CD4-positive, alpha-beta T cell treated with Interferon gamma for 1 hour (primary cell): ENCODE results near the gene WNT1.

Experiments used
- DNase-seq: peaks from one replicate; pipeline ENCODE4 v3.0.0-alpha.2; 2020

The WNT1 gene

GRCh38 chr12:48981757-48982157, 3.6 kb downstream of the WNT1 start:
- DNase-seq: no peak

GRCh38 chr12:48982397-48983080, 4.4 kb downstream of the WNT1 start:
- DNase-seq: no peak

- DNase-seq: no peak
These were observed 7.4 kb downstream of the WNT1 start for GRCh38 chr12:48985475-48985897.

GRCh38 chr12:48985901-48986300, 7.8 kb downstream of the WNT1 start:
- DNase-seq: no peak

- DNase-seq: no peak
These were observed 8.7 kb downstream of the WNT1 start for GRCh38 chr12:48986720-48987291.

GRCh38 chr12:48988030-48988649, 10.0 kb downstream of the WNT1 start:
- peak; percentile 57 for DNase-seq

GRCh38 chr12:48990552-48990951, 12.4 kb downstream of the WNT1 start:
- no peak for DNase-seq

- DNase-seq: no peak
These were observed 13.3 kb downstream of the WNT1 start for GRCh38 chr12:48991247-48992050.

- DNase-seq: no peak
These were observed 15.7 kb downstream of the WNT1 start for GRCh38 chr12:48993787-48994186.

GRCh38 chr12:48994224-48995085, 16.3 kb downstream of the WNT1 start:
- DNase-seq: no peak

GRCh38 chr12:48995086-48995879, 17.2 kb downstream of the WNT1 start:
- DNase-seq: peak; percentile 37

- DNase-seq: peak; percentile 76
These were observed 18.9 kb downstream of the WNT1 start for GRCh38 chr12:48996794-48997718.

- peak; percentile 57 for DNase-seq
These were observed 19.8 kb downstream of the WNT1 start for GRCh38 chr12:48997719-48998496.

- DNase-seq: no peak
These were observed 20.6 kb downstream of the WNT1 start for GRCh38 chr12:48998497-48999353.

- peak; percentile 51 for DNase-seq
These were observed 21.4 kb downstream of the WNT1 start, which contains the start of gene DDN for GRCh38 chr12:48999371-49000131. Gene DDN (minus strand): TSS chr12:48999375. CDS start chr12:48999287, 88 bp downstream.

GRCh38 chr12:49000346-49000745, 22.2 kb downstream of the WNT1 start:
- no peak for DNase-seq

- no peak for DNase-seq
These were observed 30.8 kb downstream of the WNT1 start for GRCh38 chr12:49008943-49009342.
